ENCODE results near the gene MUC20.

DNA sequence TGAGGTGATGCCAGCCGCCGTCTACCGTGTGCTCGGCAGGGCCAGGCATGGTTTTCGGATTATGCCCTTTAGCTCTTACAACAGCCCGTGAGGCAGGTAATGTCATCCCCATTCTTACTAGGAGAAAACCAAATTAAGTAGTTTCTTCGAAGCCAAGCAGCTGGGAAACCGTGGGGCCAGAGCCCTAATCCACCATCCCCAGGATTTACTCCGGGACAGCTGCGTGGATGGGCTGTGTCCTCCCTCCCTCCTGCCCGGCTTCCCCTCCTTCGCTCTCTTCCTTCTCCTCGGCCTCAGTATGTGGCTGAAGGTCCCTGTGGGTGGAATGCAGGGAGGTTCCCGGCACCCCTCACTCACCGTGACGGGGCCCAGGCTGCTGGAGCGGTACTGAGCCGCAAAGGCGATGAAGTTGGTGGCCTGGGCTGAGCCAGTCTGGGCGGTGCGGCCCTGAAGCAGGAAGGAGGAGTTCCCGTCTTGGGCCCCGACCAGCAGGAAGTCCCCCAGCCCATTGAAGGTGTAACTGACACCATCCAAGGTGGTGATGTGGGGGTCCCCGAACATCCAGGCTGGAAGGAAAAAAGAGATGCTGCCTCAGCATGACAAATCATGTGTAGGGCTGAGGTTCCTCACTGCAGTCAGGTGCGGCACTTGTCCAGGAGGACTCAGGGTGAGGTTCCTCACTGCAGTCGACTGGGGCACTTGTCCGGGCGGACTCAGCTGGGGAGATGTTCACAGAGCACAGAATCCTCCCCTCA lies 42.5 kb downstream of the MUC20 start:
- TF ChIP-seq YY1 (IDR thresholded peaks at IDR 0.05; ENCODE audit: low read depth, low read length) (no peak), SP4 (IDR thresholded peaks at IDR 0.05; ENCODE audit: low read length) (no peak)

Measured in H1 (cell line).